Activated CD8-positive, alpha-beta memory T cell treated with anti-CD3 and anti-CD28 coated beads for 24 hours (primary cell): ENCODE results near the gene OR1D5.
A peak's percentile ranks its signal among the peaks of the same experiment; 100 is the strongest.
"Not testable (repeated sequence)": the region's sequence is repeated elsewhere in the genome, so short reads cannot be mapped to it uniquely, and the experiment has no call there.

ENCODE experiments used
- DNase-seq: peaks from one replicate; pipeline ENCODE4 v3.0.0-alpha.2; 2020

Gene OR1D5

GRCh38 chr17:3032258-3033247 lies 30.9 kb downstream of the OR1D5 start:
- peak; percentile 47 for DNase-seq

- not testable (repeated sequence) for DNase-seq
Observed at GRCh38 chr17:3030852-3031470, 32.4 kb downstream of the OR1D5 start.

- no peak for DNase-seq
Observed at GRCh38 chr17:3030096-3030495, 33.3 kb downstream of the OR1D5 start.

- no peak for DNase-seq
Observed at GRCh38 chr17:3029213-3029913, 34.0 kb downstream of the OR1D5 start.

- no peak for DNase-seq
Observed at GRCh38 chr17:3027786-3028532, 35.4 kb downstream of the OR1D5 start.

GRCh38 chr17:3026856-3027751 lies 36.3 kb downstream of the OR1D5 start:
- DNase-seq = no peak

GRCh38 chr17:3026125-3026855 lies 37.1 kb downstream of the OR1D5 start:
- no peak for DNase-seq

GRCh38 chr17:3025421-3026124 lies 37.8 kb downstream of the OR1D5 start:
- DNase-seq = no peak

GRCh38 chr17:3024346-3024745 lies 39.1 kb downstream of the OR1D5 start:
- DNase-seq = no peak

GRCh38 chr17:3022197-3022596 lies 41.2 kb downstream of the OR1D5 start:
- no peak for DNase-seq

GRCh38 chr17:3020381-3020780 lies 43.0 kb downstream of the OR1D5 start:
- DNase-seq = no peak

- DNase-seq = no peak
Observed at GRCh38 chr17:3019761-3020160, 43.6 kb downstream of the OR1D5 start.

GRCh38 chr17:3017936-3018335 lies 45.5 kb downstream of the OR1D5 start:
- DNase-seq = no peak

GRCh38 chr17:3015890-3016289 lies 47.5 kb downstream of the OR1D5 start:
- DNase-seq = no peak

GRCh38 chr17:3012926-3013581 lies 50.4 kb downstream of the OR1D5 start:
- peak; percentile 80 for DNase-seq
